WTC11 (cell line): ENCODE measurements around the gene ZNF747. TPM values are rescaled to one million over a fixed set of nuclear protein-coding genes. Genes with fewer than 3 reads are reported as not detected.
A peak's percentile ranks its signal among the peaks of the same experiment; 100 is the strongest.

ENCODE experiments used
- ATAC-seq: fragments of 200-7000 bp; cut with Tn5 transposase; 2 replicates; pipeline ENCODE4 v1.10.0; 2021; ENCODE audit warnings: mild to moderate bottlenecking, moderate library complexity
- CTCF ChIA-PET: fragments of 300-600 bp; sonication (Branson Sonifier 250); formaldehyde crosslinking; loops from one replicate; lab custom pipeline; 2021; ENCODE audit warnings: antibody characterized with exemption; lab: Charles Lee
- POLR2A ChIA-PET: fragments of 350-600 bp; sonication (Branson Sonifier 250); formaldehyde crosslinking; loops from one replicate; lab custom pipeline; 2021; ENCODE audit warnings: antibody characterized with exemption; lab: Charles Lee
- DNase-seq: peaks from one replicate; pipeline ENCODE4 v3.0.0; 2021; ENCODE audit warnings: low spot score
- H3K27ac Mint-ChIP-seq: 2 replicates; pipeline ENCODE4 v1.8.0; 2021; ENCODE audit warnings: mixed read lengths
- H3K27me3 Mint-ChIP-seq: 2 replicates; pipeline ENCODE4 v1.8.0; 2021; ENCODE audit warnings: low read depth, mild to moderate bottlenecking, moderate library complexity, mixed read lengths
- H3K36me3 Mint-ChIP-seq: 2 replicates; pipeline ENCODE4 v1.8.0; 2021; ENCODE audit warnings: mixed read lengths
- H3K4me1 Mint-ChIP-seq: 2 replicates; pipeline ENCODE4 v1.8.0; 2022; ENCODE audit warnings: mixed read lengths
- H3K4me3 Mint-ChIP-seq: 2 replicates; pipeline ENCODE4 v1.8.0; 2021; ENCODE audit warnings: mild to moderate bottlenecking, moderate library complexity, mixed read lengths
- H3K9me3 Mint-ChIP-seq: 2 replicates; pipeline ENCODE4 v1.8.0; 2021; ENCODE audit warnings: mixed read lengths
- CREB1 ChIP-seq: sonication (generic); formaldehyde crosslinking; IDR thresholded peaks from 2 replicates; pipeline ENCODE4 v1.8.0; 2023; ENCODE audit warnings: mild to moderate bottlenecking, missing genetic modification reagents
- FOXJ3 ChIP-seq: sonication (generic); formaldehyde crosslinking; IDR thresholded peaks from 2 replicates; pipeline ENCODE4 v1.9.0; 2021; ENCODE audit warnings: missing genetic modification reagents, mild to moderate bottlenecking, borderline replicate concordance
- FOXK1 ChIP-seq: sonication (generic); formaldehyde crosslinking; IDR thresholded peaks from 2 replicates; pipeline ENCODE4 v1.8.0; 2022; ENCODE audit warnings: mild to moderate bottlenecking, moderate library complexity, missing genetic modification reagents
- TEAD4 ChIP-seq: sonication (generic); formaldehyde crosslinking; IDR thresholded peaks from 2 replicates; pipeline ENCODE4 v1.8.0; 2022; ENCODE audit warnings: mild to moderate bottlenecking, missing genetic modification reagents
- ZBTB21 ChIP-seq: sonication (generic); formaldehyde crosslinking; IDR thresholded peaks from 2 replicates; pipeline ENCODE4 v1.8.1; 2023; ENCODE audit warnings: mild to moderate bottlenecking, missing genetic modification reagents, borderline replicate concordance
- ZNF219 ChIP-seq: sonication (generic); formaldehyde crosslinking; IDR thresholded peaks from 2 replicates; pipeline ENCODE4 v1.8.0; 2023; ENCODE audit warnings: missing genetic modification reagents, mild to moderate bottlenecking, borderline replicate concordance
- ZNF396 ChIP-seq: fragments of 250-450 bp; sonication (Bioruptor Pico); IDR thresholded peaks from 2 replicates; pipeline ENCODE4 v1.8.0; 2021; ENCODE audit warnings: mild to moderate bottlenecking, moderate library complexity, borderline replicate concordance
- ZNF423 ChIP-seq: fragments of 250-450 bp; sonication (Bioruptor Pico); IDR thresholded peaks from 2 replicates; pipeline ENCODE4 v2.1.2; 2022; ENCODE audit warnings: mild to moderate bottlenecking, moderate library complexity
- total RNA-seq: library from RNA; stranded (reverse); gene quantifications from 3 replicates; pipeline ENCODE4 v1.2.3, GENCODE V29; 2021
- TF ChIP-seq, protein P1 (sequence below): sonication (generic); formaldehyde crosslinking; IDR thresholded peaks from 2 replicates; pipeline ENCODE4 v1.8.1; 2022; ENCODE audit warnings: low read depth, missing genetic modification reagents, borderline replicate concordance
- TF ChIP-seq, protein P2 (sequence below): fragments of 250-450 bp; sonication (Bioruptor Pico); IDR thresholded peaks from 2 replicates; pipeline ENCODE4 v1.9.0; 2021; ENCODE audit warnings: mild to moderate bottlenecking
- TF ChIP-seq, protein P3 (sequence below): fragments of 250-450 bp; sonication (Bioruptor Pico); IDR thresholded peaks from 2 replicates; pipeline ENCODE4 v1.9.0; 2021; ENCODE audit warnings: mild to moderate bottlenecking
- TF ChIP-seq, protein P4 (sequence below): sonication (generic); formaldehyde crosslinking; IDR thresholded peaks from 2 replicates; pipeline ENCODE4 v1.8.0; 2023; ENCODE audit warnings: mild to moderate bottlenecking, missing genetic modification reagents
- TF ChIP-seq, protein P5 (sequence below): sonication (generic); formaldehyde crosslinking; IDR thresholded peaks from 2 replicates; pipeline ENCODE4 v1.8.0; 2022; ENCODE audit warnings: missing genetic modification reagents
- TF ChIP-seq, protein P6 (sequence below): sonication (generic); formaldehyde crosslinking; IDR thresholded peaks from 2 replicates; pipeline ENCODE4 v1.8.0; 2023; ENCODE audit warnings: missing genetic modification reagents, mild to moderate bottlenecking, borderline replicate concordance
- TF ChIP-seq, protein P7 (sequence below): sonication (generic); formaldehyde crosslinking; IDR thresholded peaks from 2 replicates; pipeline ENCODE4 v1.8.1; 2023; ENCODE audit warnings: mild to moderate bottlenecking, missing genetic modification reagents, moderate library complexity

Gene ZNF747
- total RNA-seq, 1 experiment from 2014 or later = 11.3 TPM

DNA sequence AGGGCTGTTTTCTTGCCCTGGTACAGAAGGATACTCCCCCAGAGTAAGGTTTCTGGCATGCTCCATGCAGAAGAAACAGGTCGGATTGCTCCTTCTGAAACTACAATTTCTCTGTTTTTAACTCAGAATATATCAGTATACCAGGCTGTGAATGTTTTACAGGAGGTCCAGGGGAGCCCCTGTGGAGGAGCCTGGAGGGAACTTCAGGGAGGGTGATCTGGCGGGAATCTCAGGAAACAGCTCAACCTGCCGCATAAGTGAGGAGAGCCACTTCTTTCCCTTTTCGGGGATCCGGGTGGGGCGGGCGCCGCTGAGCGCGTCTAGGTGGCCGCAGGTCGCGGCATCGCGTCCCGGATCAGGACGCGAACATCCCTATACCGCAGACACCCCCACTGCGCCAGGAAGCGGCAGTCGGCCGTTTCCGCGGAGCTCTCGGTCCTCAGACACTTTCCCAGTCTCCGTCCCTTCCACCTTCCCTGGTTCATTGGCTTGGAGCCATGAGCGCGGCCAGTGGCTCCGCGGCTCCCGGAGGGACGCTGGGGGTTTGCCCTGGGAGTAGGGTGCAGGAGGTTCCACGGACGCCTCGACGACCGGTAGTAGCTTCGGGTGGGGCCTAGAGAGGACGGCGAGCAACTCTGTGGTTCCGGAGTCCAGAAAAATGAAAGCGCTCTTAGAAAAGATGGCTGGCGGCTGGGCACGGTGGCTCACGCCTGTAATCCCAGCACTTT, 26.6 kb upstream of the ZNF747 start (continued):
- TF ChIP-seq, protein P1, sequence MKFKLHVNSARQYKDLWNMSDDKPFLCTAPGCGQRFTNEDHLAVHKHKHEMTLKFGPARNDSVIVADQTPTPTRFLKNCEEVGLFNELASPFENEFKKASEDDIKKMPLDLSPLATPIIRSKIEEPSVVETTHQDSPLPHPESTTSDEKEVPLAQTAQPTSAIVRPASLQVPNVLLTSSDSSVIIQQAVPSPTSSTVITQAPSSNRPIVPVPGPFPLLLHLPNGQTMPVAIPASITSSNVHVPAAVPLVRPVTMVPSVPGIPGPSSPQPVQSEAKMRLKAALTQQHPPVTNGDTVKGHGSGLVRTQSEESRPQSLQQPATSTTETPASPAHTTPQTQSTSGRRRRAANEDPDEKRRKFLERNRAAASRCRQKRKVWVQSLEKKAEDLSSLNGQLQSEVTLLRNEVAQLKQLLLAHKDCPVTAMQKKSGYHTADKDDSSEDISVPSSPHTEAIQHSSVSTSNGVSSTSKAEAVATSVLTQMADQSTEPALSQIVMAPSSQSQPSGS (CRISPR knock-in tag) = no peak
- TF ChIP-seq, protein P2, sequence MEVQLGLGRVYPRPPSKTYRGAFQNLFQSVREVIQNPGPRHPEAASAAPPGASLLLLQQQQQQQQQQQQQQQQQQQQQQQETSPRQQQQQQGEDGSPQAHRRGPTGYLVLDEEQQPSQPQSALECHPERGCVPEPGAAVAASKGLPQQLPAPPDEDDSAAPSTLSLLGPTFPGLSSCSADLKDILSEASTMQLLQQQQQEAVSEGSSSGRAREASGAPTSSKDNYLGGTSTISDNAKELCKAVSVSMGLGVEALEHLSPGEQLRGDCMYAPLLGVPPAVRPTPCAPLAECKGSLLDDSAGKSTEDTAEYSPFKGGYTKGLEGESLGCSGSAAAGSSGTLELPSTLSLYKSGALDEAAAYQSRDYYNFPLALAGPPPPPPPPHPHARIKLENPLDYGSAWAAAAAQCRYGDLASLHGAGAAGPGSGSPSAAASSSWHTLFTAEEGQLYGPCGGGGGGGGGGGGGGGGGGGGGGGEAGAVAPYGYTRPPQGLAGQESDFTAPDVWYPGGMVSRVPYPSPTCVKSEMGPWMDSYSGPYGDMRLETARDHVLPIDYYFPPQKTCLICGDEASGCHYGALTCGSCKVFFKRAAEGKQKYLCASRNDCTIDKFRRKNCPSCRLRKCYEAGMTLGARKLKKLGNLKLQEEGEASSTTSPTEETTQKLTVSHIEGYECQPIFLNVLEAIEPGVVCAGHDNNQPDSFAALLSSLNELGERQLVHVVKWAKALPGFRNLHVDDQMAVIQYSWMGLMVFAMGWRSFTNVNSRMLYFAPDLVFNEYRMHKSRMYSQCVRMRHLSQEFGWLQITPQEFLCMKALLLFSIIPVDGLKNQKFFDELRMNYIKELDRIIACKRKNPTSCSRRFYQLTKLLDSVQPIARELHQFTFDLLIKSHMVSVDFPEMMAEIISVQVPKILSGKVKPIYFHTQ (CRISPR knock-in tag) = no peak
- TF ChIP-seq FOXK1 (CRISPR knock-in tag) = no peak

DNA sequence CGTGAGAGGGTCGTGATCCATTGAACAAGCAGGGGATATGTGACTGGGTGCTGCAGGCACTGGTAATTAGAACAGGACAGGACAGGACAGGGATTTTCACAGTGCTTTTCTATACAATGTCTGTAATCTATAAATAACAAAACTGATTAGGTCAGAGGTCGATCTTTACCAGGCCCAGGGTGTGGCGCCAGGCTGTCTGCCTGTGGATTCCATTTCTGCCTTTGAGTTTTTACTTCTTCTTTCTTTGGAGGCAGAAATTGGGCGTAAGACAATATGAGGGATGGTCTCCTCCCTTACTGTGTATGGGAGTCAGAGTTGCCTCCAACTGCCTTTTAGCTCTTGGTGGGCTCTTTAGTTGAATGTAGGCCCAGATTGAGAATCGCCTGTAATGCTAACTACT, 25.0 kb upstream of the ZNF747 start:
- H3K27ac Mint-ChIP-seq = peak overlapping the region; percentile 71; the same call in 1 of the 2 replicates
- peaks cover 26% of the 10 kb centered on the region for H3K4me1 Mint-ChIP-seq
- POLR2A ChIA-PET = interaction anchor here (1.3 to 3.5 kb wide), 3 partner anchors 12 to 25 kb away, joined by 3 to 42 read pairs (median 7); partner anchors contain the start of genes ZNF688 and ZNF747
- H3K36me3 Mint-ChIP-seq = peaks cover 4% of the 10 kb centered on the region
- no peak for DNase-seq
- CTCF ChIA-PET = interaction anchor here (1.0 kb wide), 1 partner anchor 24 kb away, joined by 3 read pairs; no protein-coding TSS in a partner anchor
- no peak for TF ChIP-seq ZNF219
- TF ChIP-seq ZBTB21 (CRISPR knock-in tag) = no peak
- TF ChIP-seq CREB1 (CRISPR knock-in tag) = no peak
- TF ChIP-seq, protein P3, sequence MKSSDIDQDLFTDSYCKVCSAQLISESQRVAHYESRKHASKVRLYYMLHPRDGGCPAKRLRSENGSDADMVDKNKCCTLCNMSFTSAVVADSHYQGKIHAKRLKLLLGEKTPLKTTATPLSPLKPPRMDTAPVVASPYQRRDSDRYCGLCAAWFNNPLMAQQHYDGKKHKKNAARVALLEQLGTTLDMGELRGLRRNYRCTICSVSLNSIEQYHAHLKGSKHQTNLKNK (CRISPR knock-in tag) = no peak
- TF ChIP-seq ZNF396 (CRISPR knock-in tag) = no peak
- TF ChIP-seq ZNF423 (CRISPR knock-in tag) = no peak
- TF ChIP-seq, protein P4, sequence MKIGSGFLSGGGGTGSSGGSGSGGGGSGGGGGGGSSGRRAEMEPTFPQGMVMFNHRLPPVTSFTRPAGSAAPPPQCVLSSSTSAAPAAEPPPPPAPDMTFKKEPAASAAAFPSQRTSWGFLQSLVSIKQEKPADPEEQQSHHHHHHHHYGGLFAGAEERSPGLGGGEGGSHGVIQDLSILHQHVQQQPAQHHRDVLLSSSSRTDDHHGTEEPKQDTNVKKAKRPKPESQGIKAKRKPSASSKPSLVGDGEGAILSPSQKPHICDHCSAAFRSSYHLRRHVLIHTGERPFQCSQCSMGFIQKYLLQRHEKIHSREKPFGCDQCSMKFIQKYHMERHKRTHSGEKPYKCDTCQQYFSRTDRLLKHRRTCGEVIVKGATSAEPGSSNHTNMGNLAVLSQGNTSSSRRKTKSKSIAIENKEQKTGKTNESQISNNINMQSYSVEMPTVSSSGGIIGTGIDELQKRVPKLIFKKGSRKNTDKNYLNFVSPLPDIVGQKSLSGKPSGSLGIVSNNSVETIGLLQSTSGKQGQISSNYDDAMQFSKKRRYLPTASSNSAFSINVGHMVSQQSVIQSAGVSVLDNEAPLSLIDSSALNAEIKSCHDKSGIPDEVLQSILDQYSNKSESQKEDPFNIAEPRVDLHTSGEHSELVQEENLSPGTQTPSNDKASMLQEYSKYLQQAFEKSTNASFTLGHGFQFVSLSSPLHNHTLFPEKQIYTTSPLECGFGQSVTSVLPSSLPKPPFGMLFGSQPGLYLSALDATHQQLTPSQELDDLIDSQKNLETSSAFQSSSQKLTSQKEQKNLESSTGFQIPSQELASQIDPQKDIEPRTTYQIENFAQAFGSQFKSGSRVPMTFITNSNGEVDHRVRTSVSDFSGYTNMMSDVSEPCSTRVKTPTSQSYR (CRISPR knock-in tag) = no peak
- TF ChIP-seq, protein P5, sequence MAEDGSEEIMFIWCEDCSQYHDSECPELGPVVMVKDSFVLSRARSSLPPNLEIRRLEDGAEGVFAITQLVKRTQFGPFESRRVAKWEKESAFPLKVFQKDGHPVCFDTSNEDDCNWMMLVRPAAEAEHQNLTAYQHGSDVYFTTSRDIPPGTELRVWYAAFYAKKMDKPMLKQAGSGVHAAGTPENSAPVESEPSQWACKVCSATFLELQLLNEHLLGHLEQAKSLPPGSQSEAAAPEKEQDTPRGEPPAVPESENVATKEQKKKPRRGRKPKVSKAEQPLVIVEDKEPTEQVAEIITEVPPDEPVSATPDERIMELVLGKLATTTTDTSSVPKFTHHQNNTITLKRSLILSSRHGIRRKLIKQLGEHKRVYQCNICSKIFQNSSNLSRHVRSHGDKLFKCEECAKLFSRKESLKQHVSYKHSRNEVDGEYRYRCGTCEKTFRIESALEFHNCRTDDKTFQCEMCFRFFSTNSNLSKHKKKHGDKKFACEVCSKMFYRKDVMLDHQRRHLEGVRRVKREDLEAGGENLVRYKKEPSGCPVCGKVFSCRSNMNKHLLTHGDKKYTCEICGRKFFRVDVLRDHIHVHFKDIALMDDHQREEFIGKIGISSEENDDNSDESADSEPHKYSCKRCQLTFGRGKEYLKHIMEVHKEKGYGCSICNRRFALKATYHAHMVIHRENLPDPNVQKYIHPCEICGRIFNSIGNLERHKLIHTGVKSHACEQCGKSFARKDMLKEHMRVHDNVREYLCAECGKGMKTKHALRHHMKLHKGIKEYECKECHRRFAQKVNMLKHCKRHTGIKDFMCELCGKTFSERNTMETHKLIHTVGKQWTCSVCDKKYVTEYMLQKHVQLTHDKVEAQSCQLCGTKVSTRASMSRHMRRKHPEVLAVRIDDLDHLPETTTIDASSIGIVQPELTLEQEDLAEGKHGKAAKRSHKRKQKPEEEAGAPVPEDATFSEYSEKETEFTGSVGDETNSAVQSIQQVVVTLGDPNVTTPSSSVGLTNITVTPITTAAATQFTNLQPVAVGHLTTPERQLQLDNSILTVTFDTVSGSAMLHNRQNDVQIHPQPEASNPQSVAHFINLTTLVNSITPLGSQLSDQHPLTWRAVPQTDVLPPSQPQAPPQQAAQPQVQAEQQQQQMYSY = no peak
- no peak for TF ChIP-seq TEAD4 (CRISPR knock-in tag)
- no peak for TF ChIP-seq FOXJ3 (CRISPR knock-in tag)
- TF ChIP-seq, protein P6, sequence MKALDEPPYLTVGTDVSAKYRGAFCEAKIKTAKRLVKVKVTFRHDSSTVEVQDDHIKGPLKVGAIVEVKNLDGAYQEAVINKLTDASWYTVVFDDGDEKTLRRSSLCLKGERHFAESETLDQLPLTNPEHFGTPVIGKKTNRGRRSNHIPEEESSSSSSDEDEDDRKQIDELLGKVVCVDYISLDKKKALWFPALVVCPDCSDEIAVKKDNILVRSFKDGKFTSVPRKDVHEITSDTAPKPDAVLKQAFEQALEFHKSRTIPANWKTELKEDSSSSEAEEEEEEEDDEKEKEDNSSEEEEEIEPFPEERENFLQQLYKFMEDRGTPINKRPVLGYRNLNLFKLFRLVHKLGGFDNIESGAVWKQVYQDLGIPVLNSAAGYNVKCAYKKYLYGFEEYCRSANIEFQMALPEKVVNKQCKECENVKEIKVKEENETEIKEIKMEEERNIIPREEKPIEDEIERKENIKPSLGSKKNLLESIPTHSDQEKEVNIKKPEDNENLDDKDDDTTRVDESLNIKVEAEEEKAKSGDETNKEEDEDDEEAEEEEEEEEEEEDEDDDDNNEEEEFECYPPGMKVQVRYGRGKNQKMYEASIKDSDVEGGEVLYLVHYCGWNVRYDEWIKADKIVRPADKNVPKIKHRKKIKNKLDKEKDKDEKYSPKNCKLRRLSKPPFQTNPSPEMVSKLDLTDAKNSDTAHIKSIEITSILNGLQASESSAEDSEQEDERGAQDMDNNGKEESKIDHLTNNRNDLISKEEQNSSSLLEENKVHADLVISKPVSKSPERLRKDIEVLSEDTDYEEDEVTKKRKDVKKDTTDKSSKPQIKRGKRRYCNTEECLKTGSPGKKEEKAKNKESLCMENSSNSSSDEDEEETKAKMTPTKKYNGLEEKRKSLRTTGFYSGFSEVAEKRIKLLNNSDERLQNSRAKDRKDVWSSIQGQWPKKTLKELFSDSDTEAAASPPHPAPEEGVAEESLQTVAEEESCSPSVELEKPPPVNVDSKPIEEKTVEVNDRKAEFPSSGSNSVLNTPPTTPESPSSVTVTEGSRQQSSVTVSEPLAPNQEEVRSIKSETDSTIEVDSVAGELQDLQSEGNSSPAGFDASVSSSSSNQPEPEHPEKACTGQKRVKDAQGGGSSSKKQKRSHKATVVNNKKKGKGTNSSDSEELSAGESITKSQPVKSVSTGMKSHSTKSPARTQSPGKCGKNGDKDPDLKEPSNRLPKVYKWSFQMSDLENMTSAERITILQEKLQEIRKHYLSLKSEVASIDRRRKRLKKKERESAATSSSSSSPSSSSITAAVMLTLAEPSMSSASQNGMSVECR (CRISPR knock-in tag) = no peak
- TF ChIP-seq, protein P7, sequence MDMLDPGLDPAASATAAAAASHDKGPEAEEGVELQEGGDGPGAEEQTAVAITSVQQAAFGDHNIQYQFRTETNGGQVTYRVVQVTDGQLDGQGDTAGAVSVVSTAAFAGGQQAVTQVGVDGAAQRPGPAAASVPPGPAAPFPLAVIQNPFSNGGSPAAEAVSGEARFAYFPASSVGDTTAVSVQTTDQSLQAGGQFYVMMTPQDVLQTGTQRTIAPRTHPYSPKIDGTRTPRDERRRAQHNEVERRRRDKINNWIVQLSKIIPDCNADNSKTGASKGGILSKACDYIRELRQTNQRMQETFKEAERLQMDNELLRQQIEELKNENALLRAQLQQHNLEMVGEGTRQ (CRISPR knock-in tag) = no peak
- TF ChIP-seq, all 79 proteins: peak for 0
- H3K27me3 Mint-ChIP-seq = peaks cover 17% of the 10 kb centered on the region
- peak overlapping the region; percentile 40; the same call in 1 of the 2 replicates for H3K4me3 Mint-ChIP-seq
- no peak for ATAC-seq
- no peaks in the 10 kb centered on the region for H3K9me3 Mint-ChIP-seq
